Panc1 (cell line): ENCODE results near the gene AP1G2. TPM values are rescaled to one million over a fixed set of nuclear protein-coding genes. Genes with fewer than 3 reads are reported as not detected.

Experiments
- ATAC-seq: fragments of 200-7000 bp; cut with Tn5 transposase; 2 replicates; pipeline ENCODE4 v1.9.1; 2020; ENCODE audit warnings: mild to moderate bottlenecking, moderate library complexity
- BruUV-seq: library from RNA; stranded (reverse); fragments of 400-500 nt; replicated peaks from 2 replicates; lab custom pipeline; 2021; lab: Mats Ljungman, UMichigan
- CTCF ChIA-PET: fragments of 300-600 bp; sonication (Branson Sonifier 250); formaldehyde crosslinking; loops from one replicate; lab custom pipeline; 2022; ENCODE audit warnings: antibody characterized with exemption; lab: Charles Lee
- POLR2A ChIA-PET: fragments of 300-600 bp; sonication (Branson Sonifier 250); formaldehyde crosslinking; loops from one replicate; lab custom pipeline; 2022; ENCODE audit warnings: antibody characterized with exemption; lab: Charles Lee
- DNase-seq: peaks from one replicate; pipeline ENCODE4 v3.0.0-alpha.2; 2010; ENCODE audit warnings: low read depth, low spot score
- H3K27ac ChIP-seq: 2 replicates; pipeline ENCODE4 v1.5.1; 2011; ENCODE audit warnings: mild to moderate bottlenecking, low read length, inconsistent platforms
- H3K27me3 ChIP-seq: fragments of 200-500 bp; sonication (Bioruptor generic); 2 replicates; pipeline ENCODE4 v1.6.0; 2014; ENCODE audit warnings: low read length, inconsistent platforms; ENCODE audit not compliant: control insufficient read depth, insufficient read depth
- H3K36me3 ChIP-seq: fragments of 200-500 bp; sonication (Bioruptor generic); 2 replicates; pipeline ENCODE4 v1.5.1; 2014; ENCODE audit warnings: inconsistent platforms, mild to moderate bottlenecking, low read length, moderate library complexity; ENCODE audit not compliant: control insufficient read depth, insufficient read depth
- H3K4me1 ChIP-seq: 2 replicates; pipeline ENCODE4 v1.5.1; 2011; ENCODE audit warnings: inconsistent platforms, mild to moderate bottlenecking, low read length, moderate library complexity; ENCODE audit not compliant: control insufficient read depth, insufficient read depth
- H3K4me3 ChIP-seq, 2 experiments: 2 replicates each; pipeline ENCODE4 v1.5.1; 2011 to 2012; ENCODE audit warnings: low read depth in 2 of 2, low read length in 2 of 2, mild to moderate bottlenecking in 2 of 2, inconsistent platforms in 1 of 2, moderate library complexity in 1 of 2
- H3K9me3 ChIP-seq: fragments of 200-500 bp; sonication (Bioruptor generic); 2 replicates; pipeline ENCODE4 v1.5.1; 2014; ENCODE audit warnings: low read depth, mild to moderate bottlenecking, inconsistent platforms, low read length, moderate library complexity; ENCODE audit not compliant: control insufficient read depth, insufficient read depth
- CTCF ChIP-seq: fragments of 450-650 bp; IDR thresholded peaks from 2 replicates; pipeline ENCODE4 v1.5.1; 2017; ENCODE audit warnings: mild to moderate bottlenecking
- POLR2AphosphoS5 ChIP-seq: IDR thresholded peaks from 2 replicates; pipeline ENCODE4 v1.6.1; 2012; ENCODE audit warnings: mild to moderate bottlenecking, low read depth, low read length, moderate library complexity
- REST ChIP-seq, 2 experiments: IDR thresholded peaks; 2 replicates each; pipeline ENCODE4 v1.6.1; 2011 to 2012; ENCODE audit warnings: low read depth in 2 of 2, control low read depth in 1 of 2, low read length in 1 of 2, mild to moderate bottlenecking in 1 of 2, moderate library complexity in 1 of 2; ENCODE audit not compliant: insufficient read depth in 1 of 2
- SIN3A ChIP-seq: IDR thresholded peaks from 2 replicates; pipeline ENCODE4 v1.6.1; 2012; ENCODE audit warnings: low read depth, mild to moderate bottlenecking, low read length, moderate library complexity, borderline replicate concordance; ENCODE audit not compliant: insufficient read depth
- TCF7L2 ChIP-seq: IDR thresholded peaks from 2 replicates; pipeline ENCODE4 v1.6.1; 2011; ENCODE audit warnings: mild to moderate bottlenecking, low read depth, low read length, inconsistent platforms
- in situ Hi-C: cut with HindIII; loops from 2 replicates; pipeline ENCODE4 v1.10.0; 2016; ENCODE audit warnings: low sequenced_read_pairs, low pct_unique_long_range_greater_than_20kb
- intact Hi-C: fragments of 100-400 bp; cut with micrococcal nuclease; formaldehyde crosslinking; loops from one replicate; pipeline ENCODE4 v1.10.0; 2022; ENCODE audit not compliant: unreplicated experiment
- total RNA-seq: library from RNA; stranded (reverse); gene quantifications from one replicate; pipeline ENCODE4 v1.2.1, GENCODE V29; 2021; ENCODE audit not compliant: unreplicated experiment

The AP1G2 gene
- total RNA-seq, 1 experiment from 2014 or later, result 61.6 TPM

GRCh38 chr14:23521785-23522640 is 45.6 kb downstream of the AP1G2 start:
- Histone ChIP-seq H3K4me1 (no peaks in the 10 kb centered on the region), H3K27ac (no peak overlapping the region), H3K4me3 (no peak overlapping the region), H3K27me3 (no peaks in the 10 kb centered on the region), H3K36me3 (no peaks in the 10 kb centered on the region), H3K9me3 (no peaks in the 10 kb centered on the region)
- intact Hi-C loops, result no loop called here
- in situ Hi-C loops, result no loop called here
- TF ChIP-seq TCF7L2 (no peak), REST (IDR thresholded peaks at IDR 0.05; ENCODE audit: insufficient read depth in 1 of 2, low read depth in 2 of 2, low read length in 1 of 2) (no peak), CTCF (no peak)
- no peak for ATAC-seq
- ChIA-PET POLR2A (no interaction called here), CTCF (no interaction called here)
- no TSS peak for BruUV-seq
- DNase-seq, result no peak

- Histone ChIP-seq H3K4me3 (no peak overlapping the region), H3K4me1 (no peaks in the 10 kb centered on the region), H3K9me3 (no peaks in the 10 kb centered on the region), H3K27ac (no peak overlapping the region), H3K36me3 (no peaks in the 10 kb centered on the region), H3K27me3 (no peaks in the 10 kb centered on the region)
- DNase-seq (no peak), ATAC-seq (no peak)
- POLR2A ChIA-PET, result no interaction called here
- BruUV-seq, result no TSS peak
- in situ Hi-C loops (no loop called here), intact Hi-C loops (no loop called here)
- CTCF ChIA-PET, result no interaction called here
- no peak for TF ChIP-seq SIN3A
- no peak for TF ChIP-seq REST (IDR thresholded peaks at IDR 0.05; ENCODE audit: insufficient read depth in 1 of 2, low read depth in 2 of 2, low read length in 1 of 2)
- no peak for TF ChIP-seq CTCF
- no peak for TF ChIP-seq TCF7L2
- no peak for TF ChIP-seq POLR2AphosphoS5
Observed at GRCh38 chr14:23520899-23521533, 46.6 kb downstream of the AP1G2 start.
